Keratinocyte (primary cell): Measurements from ENCODE around the gene SGIP1.

Experiments used
- CTCF ChIP-seq, 3 experiments: IDR thresholded peaks in 1 of 3; conservative IDR thresholded peaks in 1 of 3; optimal IDR thresholded peaks in 1 of 3; 2 replicates in 2 of 3; 3 replicates in 1 of 3; pipeline versions ENCODE3 to v1.5.1; 2011; ENCODE audit warnings: low read length in 3 of 3, mild to moderate bottlenecking in 3 of 3, moderate library complexity in 2 of 3, control low read depth in 1 of 3, inconsistent platforms in 1 of 3; ENCODE audit not compliant: insufficient read depth in 2 of 3; ENCODE audit errors: extremely low read depth in 1 of 3
- EZH2 ChIP-seq: IDR thresholded peaks from one replicate; pipeline ENCODE4 v1.6.1; 2012; ENCODE audit warnings: inconsistent platforms, mild to moderate bottlenecking, low read length, moderate library complexity

GRCh38 chr1:66532214-66532613 lies 1.7 kb upstream of the SGIP1 start:
- TF ChIP-seq CTCF (optimal IDR thresholded peaks at IDR 0.05 in 1 of 3, IDR thresholded peaks at IDR 0.05 in 1 of 3, conservative IDR thresholded peaks at IDR 0.05 in 1 of 3; ENCODE audit: extremely low read depth in 1 of 3, insufficient read depth in 2 of 3, low read length in 3 of 3) (no peak), EZH2 (no peak)
